NCI-H345 treated with DMSO at 0.1 percent for 48 hours (cell line): ENCODE data around the gene NDUFS8.

ENCODE experiments used
- DNase-seq: peaks from one replicate; lab custom pipeline; 2025; ENCODE audit not compliant: unreplicated experiment; lab: John Stamatoyannopoulos, UW

Gene NDUFS8

DNA sequence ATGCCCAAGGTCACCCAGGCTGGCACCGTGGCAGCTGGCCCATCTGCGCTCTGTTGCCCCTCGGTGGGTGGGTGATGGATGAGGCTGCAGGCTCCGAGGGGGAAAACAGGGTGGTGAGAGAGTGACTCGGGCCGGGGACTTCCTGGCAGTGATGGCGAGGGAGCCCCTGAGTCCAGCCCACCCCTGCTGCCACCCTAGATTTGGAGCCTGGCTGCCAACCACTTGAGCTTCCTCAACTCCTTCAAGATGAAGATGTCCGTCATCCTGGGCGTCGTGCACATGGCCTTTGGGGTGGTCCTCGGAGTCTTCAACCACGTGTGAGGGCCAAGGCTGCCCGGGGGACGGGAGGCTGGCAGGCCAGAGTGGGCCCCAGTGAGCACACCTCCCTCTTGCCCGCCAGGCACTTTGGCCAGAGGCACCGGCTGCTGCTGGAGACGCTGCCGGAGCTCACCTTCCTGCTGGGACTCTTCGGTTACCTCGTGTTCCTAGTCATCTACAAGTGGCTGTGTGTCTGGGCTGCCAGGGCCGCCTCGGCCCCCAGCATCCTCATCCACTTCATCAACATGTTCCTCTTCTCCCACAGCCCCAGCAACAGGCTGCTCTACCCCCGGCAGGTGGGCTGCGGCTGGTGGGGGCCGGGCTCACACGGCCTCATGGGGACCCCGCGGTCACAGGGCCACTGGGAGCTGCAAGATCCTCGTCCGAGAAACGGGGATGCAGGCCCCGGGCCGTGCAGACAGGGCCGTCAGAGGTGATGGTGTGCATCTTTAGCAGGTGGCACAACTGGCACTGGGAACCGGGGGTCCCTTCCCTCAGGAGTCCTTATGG lies 18.4 kb downstream of the NDUFS8 start:
- DNase-seq = no peak

DNA sequence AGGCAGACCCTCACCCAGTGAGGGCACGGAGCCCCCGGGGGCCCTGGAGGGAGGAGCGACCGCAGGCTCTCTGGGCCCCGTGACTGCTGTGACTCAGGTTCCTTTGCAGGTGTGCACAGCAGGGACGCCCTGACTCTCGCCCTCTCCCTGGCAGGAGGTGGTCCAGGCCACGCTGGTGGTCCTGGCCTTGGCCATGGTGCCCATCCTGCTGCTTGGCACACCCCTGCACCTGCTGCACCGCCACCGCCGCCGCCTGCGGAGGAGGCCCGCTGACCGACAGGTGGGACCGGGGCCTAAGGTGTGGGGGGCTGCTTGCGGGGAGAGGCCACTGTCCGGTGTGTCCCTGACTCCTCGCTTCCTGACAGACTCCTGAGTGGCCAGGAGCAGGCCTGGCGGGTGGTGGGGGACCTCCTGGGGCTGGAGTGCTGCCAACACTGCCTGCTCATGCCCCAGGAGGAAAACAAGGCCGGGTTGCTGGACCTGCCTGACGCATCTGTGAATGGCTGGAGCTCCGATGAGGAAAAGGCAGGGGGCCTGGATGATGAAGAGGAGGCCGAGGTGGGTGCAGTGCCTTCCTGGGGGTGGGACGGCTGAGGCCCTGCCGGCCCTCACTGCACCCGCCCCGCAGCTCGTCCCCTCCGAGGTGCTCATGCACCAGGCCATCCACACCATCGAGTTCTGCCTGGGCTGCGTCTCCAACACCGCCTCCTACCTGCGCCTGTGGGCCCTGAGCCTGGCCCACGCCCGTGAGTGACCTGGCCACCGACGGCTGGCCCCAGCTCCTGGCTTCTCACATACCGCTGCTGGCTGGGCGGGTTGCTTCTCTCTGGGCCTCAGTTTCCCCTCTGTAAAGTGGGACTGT lies 19.3 kb downstream of the NDUFS8 start:
- no peak for DNase-seq

DNA sequence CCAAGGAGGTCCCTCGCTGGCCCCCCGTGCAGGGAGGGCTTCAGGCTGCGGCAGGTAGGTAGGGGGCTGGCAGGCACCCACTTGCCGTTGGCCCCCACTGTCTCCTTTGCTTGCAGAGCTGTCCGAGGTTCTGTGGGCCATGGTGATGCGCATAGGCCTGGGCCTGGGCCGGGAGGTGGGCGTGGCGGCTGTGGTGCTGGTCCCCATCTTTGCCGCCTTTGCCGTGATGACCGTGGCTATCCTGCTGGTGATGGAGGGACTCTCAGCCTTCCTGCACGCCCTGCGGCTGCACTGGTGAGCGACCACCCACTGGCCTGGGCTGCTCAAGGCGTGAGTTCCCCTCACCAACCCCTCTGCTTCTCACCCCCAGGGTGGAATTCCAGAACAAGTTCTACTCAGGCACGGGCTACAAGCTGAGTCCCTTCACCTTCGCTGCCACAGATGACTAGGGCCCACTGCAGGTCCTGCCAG lies 19.9 kb downstream of the NDUFS8 start:
- DNase-seq = no peak

DNA sequence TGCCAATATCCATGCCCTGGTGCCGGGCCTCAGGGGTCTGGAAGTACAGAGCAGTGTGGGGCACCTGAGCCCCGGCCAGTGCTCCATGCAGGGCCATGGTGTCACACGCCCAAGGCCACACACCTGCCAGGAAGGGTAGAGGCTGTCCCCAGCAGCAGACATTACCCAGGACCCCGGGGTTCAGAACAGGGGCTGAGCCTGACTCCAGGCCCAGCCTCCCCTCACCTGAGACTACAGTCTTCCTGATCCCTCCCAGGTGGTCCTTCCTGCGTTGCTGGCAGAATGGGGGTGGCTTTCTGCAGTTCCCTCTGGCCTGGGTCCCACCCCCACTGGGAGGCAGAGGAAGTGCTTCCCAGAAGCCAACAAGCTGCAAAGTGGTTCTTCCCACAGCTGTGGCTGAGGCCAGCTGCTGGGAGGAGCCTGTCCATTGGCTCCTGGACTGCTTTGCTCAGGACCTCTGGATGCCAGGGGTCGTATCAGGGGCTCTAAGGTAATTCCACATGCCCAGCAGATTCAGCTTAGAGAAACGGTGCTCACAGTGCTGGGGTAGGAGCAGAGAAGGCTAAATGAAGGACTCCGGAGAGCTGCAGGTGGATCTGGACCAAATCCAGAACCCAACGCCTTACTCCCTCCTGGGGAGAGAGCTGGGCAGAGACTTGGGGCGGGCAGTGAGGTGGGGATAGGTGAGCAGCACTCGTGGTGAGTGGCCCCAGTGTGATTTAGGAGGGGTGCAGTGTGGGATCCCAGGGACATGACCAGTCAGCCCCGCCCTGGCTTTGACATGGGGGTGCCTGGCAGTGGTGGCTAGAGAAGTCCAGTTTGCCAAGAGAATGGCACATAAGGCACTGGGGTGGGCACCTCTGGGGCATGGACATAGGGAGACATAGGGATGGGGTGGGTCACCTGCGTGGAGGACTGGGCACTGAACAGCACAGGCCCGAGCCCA lies 21.0 kb downstream of the NDUFS8 start:
- DNase-seq = no peak

DNA sequence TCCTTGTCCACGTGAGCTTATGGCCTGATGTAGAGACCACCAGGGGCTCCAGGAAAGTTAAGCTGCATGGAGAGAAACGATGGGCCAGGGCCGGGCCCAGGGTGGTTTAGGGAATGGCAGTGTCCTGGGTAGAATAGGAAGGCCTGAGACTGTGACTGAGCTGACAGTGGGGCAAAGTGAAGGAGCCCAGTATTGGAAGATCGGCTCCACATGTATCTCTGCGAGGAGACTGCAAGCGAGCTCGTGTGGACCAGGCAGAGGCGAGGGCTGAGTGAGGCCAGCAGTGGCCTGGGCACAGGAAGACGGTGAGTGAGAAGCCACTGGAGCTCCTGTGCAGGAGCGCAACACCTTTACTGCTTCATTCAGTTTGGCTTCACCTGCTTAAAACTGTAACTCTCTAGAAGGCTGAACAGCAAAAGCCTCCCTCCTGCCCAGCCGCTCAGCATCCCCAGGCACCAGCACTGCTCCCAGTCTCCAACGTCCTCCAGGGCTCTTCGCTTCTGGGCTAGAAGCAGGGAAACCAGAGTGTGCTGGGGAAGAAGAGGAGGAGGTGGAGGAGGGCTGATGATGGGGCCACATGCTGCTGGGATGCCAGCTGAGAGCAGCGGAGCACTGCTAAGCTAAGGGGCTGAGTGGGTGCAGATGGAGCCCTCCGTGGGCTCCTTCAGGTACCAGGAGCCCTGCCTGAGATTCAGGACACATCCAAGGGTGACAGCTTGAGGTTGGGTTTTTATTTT lies 21.8 kb downstream of the NDUFS8 start:
- no peak for DNase-seq

DNA sequence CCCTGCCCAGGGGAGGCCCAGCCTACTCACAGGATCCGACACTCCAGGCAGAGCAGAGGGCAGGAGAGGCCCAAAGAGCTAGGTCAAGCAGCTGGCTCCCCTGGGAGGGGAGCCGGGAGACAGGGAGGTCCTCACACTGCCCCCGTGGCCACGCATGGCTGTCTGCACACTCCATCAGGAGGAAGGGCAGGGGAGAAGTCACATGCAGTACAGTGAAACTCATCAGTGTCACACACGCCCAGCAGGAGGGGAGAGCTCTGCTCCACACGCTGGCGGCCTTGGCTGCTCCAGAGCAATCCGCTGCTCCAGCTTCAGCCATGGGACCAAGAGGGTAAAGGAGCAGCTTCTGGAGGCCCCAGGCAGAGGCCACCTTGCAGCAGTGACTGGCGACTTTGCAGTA lies 22.6 kb downstream of the NDUFS8 start:
- DNase-seq = no peak

DNA sequence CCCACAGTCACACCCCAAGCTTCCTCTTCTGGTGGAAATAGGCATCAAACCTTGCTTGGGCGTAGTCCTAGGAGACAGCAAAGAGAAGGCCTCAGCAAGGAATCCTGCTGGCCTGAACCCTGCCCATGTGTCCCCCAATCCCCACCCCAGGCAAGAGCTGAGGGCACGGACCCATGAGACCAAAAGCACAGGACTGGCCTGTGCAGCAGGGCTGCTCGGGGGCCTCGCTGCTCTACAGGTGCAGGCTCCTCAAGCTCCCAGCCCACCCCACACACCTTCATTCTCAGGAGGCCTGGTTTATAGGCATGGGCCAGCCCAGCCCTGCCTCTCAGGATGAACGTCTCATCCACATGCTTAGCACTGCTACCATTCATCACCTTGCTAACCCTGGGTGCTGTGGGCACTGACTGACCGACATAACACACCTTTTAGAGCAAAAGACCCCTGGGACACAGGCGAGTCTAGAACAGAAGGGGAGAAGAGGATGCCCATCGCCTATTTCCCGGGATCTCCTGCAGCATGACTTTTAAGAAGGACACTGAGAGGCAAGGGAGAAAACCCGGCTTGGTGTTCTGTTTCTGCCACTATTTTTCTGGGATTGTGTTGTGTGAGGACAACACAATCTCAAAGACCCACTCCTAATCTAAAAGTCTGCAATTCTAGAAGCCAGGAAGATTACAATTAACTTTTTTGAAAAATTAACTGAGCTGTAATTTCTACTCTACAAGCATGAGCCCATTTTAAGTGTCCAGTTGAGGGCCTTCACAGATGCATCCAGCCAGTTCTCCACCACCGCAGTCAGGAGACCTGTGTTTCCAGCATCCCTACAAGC lies 23.7 kb downstream of the NDUFS8 start:
- no peak for DNase-seq

DNA sequence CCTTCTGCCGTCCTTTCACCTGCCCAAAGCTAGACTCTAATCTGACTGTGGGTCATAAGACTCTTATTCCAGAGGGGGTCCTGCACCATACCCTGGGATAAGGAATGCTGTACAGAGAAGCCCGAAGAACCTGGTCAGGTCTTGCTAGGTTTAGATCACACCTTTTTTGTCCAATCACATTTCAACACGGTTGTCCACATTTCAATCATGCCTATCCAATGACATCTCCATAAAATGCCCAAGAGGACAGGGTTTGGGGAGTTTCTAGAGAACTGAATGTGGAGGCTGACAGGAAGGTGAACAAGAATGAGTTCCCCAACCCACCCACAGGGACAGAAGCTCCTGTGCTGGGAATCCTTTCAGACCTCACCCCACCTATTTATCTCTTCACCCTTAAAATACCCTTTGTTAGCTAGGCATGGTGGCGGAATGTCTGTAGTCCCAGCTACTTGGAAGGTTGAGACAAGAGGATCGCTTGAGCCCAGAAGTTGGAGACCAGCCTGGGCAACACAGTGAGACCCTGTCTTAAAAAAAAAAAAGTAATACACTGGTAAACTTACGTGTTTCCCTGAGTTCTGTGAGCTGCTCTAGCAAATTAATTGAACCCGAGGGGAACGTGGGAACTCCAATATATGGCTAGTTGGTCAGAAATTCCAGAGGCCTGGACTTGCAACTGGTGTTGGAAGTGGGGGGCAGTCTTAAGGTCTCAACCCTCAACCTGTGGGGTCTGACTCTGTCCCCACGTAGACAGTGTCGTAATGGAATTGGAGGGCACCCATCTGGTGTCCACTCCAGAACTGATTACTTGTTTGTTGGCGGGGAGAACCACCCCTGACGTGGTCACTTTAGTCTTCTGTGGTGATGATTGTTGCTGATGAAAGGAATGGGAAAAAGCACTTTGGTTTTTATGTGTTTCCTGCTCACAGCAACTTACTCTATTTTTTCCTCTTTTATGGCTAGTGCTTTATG lies 26.1 kb downstream of the NDUFS8 start:
- DNase-seq = no peak

DNA sequence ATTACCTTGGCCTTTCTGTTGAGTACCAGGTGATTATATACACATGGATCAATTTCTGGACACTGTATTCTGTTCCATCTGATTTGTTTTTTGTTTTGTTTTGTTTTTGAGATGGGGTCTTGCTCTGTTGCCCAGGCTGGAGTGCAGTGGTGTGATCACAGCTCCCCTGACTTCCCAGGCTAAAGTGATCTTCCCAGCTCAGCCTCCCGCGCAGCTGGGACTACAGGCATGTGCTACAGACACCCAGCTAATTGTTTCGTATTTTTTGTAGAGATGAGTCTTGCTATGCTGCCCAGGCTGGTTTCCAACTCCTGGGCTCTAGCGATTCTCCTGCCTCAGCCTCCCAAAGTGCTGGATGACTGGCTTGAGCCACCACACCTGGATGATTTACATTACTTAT lies 27.3 kb downstream of the NDUFS8 start:
- DNase-seq = no peak

DNA sequence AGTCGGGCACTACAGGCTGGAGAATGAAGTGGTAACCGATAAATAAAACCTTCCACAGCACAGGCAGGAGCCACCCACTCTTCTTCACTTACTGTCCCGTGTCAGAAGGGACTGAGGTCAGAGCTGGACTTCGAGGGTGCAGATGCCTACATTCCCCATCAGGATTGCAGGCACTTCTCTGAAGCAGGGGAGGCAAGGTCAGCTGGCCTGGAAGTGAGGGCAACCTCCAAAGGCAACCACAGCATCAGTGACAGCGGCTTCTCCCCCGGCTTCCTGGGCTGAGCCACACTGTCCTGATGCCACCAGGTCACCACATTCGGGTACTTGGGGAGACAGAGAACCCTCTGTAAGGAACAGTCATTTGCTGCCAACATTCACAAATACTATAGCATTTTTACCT lies 31.0 kb downstream of the NDUFS8 start:
- no peak for DNase-seq

DNA sequence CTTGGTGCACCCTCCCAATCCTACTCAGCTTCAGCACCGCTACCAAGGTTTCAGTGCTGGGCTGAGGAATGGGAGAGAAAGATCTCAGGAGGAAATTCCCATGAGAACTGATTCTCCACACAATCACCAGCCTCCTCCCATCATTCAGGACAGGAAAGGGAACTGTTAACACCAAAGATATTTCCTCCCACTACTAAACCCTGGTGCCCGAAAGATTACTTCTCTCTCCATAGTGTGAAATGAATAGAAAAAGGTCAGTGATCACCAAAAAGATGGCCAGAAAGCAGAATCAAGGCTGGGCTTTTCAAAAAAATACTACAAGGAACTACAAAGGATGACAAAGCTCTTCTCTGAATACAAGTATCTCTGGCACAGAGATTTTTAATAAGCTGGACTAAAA lies 34.4 kb downstream of the NDUFS8 start:
- DNase-seq = no peak

DNA sequence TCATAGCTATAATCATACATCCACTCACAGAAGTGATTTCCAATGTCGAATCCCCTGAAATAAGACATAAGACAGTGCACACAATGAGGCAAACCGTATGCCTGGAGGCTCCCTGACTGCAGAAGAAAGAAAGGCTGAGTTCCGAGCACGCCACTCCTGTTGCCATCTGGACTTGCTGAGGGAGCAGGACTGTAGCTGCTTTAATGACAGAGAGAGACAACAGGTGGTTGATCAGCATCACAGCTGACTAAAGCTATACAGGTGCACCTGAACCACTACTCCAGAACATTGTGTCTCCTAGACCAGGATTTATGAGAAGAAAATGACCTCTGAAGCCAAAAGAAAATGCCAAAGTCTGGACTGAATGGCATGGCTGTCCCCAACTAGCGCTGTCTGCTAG lies 35.4 kb downstream of the NDUFS8 start:
- no peak for DNase-seq

DNA sequence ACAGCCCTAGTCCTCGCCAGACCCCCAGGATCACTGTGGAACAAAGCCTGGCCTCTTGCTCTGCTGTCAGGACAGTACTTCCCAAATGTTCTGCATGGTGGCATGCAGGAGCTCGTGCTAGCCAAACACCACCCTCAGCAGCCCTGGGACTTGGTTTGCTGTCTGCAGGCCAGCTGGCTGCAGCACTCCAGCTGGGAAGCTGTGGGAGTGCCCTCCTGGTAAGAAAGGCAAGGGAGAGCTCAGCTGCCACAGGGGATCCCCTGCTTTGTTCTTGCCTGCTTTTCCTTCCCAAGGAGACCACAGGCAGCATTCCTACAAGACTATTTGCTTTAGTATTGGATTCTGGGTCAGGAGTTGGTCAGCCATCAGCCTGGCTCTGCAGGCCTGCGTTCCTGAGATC lies 36.3 kb downstream of the NDUFS8 start:
- DNase-seq = no peak

DNA sequence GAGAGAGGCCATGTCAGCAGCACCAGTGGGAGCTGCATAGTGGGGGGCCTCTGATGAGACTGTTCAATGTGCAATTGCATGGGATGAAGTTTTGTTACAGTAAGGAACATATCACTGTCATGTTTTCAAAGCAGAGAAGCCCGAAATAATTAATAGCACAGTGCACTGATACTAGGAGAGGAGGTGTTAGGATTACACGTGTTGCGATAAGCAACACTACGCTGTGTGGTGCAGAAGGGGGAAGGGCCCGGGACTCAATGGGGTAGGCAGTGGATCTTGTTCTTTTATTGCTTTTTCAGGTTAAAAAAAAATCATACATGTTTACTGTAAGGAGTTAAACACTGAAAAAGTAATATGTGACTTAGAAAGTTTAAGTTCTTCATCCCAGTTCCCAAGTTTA lies 37.5 kb downstream of the NDUFS8 start:
- DNase-seq = no peak

DNA sequence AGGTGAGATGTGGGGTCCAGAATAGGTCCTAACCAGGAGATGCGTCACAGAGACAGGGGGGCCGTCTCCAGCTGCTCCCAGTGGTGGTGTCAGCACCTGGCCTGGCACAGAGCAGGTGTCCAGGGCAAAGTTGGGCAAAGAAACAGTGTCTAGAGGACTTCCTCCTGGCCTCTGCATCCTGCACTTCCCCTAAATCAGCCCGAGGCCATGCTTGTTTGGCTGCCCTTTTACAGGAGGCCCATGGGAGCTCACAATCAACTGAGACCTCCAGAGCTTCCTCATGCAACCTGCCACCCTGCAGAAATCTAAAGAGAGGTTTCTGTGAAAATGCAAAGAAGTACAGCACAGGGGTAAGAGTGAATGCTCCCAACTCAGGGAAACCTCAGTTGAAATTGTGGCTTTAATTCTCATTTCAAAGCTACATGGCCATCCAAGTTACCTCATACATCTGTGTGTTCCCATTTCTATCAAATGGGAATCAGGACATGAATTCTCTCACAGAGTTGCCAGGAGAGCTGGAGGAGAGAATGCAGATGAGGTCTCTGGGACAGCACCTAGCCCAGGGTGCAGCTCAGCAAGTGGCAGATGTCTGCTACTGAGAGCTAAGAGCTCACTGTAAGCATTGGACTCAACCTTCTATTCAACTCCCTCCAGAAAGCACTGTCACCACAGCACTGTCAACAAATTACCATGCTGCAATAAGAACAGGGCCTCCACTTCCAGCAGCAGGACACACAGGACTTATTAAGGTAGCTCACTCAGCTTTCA lies 41.0 kb downstream of the NDUFS8 start:
- DNase-seq = no peak

DNA sequence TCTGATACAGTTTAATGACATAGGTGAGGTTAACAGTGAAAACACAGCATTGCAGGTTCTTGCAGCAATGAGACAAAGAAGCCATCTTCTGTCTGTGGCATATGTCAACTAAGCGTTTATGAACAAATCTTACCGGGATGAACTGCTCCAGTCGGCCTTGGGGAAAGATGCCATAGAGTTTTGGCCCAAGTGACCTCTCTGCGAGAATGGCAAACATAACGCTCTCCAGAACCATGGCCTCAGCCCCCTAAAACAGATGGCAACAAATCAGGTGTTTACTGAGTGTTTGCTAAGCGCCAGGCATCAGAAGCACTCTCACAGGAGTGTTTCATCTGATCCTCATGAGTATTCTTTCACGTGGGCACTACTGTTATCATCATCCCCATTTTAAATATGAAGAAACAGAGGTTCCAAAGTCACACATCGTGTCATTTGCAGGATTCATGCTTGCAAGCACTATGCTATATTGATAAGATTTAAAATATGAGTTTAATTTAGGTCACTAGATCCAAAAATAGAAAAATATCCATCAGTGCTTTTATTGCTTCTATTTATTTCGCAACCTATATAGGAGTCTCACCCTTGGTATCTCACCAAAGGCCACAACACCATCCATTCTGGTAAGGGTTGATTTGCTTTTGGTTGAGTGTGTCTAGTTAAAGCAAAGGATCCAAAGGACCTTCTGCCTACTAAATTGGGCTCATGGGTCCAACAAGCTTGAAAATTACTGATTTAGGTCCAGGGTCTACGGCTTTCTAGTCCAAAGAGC lies 44.3 kb downstream of the NDUFS8 start:
- no peak for DNase-seq
